ENCODE results near the gene KLF16.

KLF16 gene

DNA sequence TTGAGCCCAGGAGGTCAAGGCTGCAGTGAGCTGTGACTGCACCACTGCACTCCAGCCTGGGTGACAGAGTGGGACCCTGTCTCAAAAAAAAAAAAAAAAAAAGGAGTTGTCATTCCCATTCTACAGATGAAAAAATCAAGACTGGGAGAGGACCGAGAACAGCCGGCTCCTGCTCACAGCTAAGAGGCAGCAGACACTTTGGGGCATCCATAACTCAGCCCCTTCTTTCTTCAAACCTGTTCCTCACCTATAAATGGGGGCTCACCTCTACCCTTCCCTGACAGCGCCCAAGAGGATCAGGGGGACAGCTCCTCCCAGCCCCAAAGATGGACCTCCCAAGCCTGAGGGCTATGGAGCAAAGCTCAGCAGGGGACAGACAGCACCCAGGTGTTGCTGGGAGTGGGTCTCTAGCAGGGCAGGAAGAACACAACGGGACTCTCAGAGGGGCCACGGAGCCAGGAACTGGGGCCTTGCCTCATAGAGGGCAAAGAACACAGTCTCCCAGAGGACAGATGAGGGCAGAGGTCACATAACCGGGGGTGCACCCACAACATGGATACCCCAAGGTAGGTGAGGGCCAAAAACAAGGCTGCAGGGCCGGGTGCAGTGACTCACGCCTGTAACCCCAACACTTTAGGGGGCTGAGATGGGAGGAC lies 3.4 kb upstream of the KLF16 start:
- DNase-seq: no peak

DNA sequence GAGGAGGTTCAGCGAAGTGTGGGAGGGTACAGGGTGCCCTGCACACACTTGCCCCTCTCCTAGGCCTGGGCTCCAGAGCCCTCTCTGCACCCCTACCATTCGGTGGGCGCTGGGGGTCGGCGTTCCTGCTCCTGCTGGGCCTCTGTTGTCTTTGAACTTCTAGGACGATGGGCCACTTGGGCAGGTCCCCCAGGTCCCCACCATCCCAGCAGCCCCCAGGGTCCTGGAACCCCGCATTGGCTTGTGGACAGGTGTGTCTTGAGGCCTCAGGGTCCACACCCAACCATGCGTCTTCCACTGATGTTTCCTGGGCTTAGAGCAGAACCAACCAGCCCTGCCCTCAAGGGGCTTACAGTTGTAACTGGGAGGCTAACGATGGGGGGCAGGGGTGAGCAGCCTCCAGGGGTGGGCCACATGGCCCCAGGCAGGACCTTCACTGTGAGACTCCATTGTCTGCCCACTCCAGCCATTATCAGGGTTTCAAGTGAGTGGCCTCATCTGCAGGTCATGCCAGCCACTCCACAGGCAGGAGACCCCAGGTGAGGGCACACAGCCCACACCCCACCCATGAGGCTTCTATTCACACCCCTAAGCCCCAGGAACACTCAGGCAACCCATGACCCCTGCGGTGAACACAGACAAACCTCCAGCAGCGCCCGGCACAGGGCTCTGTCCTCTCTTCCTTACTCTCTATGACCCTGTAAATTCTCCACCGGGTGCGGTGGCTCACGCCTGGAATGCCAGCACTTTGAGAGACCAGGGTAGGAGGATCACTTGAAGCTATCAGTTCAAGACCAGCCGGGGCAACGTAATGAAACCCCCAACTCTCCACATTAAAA lies 2.0 kb upstream of the KLF16 start:
- DNase-seq: no peak

DNA sequence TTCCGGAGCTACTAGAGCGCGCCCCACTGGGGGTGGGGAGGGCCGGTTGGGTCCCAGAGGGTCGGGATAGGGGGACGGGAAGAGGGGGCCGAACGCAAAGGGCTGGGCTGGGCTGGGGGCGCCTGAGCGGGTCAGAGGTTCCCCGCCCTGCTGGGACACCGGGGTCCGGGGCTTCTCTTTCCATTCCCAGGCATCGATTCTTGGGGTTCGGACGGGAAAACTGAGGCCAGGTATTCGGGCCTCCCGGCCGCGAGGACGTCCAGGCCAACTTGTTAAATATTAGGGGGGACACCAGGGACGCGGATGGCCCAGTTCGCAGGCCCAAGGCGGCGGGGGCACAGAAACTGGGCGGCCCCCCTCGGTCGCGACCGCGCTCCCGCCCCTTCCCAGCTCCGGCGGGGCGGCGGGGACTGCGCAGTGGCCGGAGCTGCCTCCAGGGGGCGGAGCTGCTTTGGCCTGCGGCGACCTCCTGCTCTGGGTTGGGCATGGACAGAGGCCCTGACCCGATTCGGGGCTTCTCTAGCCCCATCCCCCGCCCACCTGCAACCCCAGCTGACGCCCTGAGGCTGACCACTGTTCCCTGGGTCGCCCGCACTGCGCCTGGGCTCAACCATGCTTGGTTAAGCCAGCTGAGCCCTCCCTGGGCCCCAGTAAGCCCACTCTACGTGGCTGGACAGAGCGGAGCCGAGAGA lies 1.2 kb upstream of the KLF16 start:
- peak; percentile 84 for DNase-seq

DNA sequence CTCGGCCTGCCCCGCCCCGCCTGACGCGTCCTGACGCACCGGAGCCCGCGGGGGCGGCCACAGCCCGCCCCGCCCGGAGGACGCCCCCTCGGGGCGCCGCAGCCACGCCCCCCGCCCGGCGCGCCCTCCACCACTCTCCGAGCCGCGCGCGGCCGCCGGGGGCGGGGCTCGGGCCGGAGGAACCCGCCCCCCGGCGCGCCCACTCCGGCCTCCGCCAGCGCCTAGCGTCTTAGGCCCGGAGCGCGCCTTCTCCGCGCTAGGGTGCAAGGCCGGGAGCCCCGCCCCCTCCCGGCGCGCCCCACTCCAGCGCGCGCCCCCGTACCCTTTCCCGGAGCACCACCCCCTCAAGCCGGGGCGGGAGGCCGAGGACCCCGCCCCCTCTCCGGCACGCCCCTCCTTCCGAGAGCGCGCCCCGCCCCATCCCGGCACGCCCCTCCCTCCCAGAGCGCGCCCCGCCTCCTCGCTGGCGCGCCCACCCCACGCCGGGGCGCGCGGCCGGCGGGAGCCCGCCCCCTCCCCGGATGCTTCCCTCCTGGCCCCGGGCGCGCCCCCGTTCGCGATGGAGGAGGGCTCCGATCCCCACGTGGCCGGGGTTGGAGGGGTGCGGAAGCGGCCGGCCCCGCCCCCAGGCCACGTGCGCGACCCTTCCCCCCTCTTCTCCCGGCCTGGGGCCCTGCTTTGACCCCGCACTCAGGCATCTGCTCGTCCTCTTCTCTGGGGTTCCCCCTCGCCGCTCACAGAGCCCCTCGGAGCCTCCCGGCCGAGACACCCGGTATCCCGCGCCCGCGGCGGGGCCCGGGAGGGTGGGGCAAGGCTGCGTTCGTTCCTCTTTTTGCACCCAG lies 480 bp upstream of the KLF16 start:
- peak; percentile 98 for DNase-seq

DNA sequence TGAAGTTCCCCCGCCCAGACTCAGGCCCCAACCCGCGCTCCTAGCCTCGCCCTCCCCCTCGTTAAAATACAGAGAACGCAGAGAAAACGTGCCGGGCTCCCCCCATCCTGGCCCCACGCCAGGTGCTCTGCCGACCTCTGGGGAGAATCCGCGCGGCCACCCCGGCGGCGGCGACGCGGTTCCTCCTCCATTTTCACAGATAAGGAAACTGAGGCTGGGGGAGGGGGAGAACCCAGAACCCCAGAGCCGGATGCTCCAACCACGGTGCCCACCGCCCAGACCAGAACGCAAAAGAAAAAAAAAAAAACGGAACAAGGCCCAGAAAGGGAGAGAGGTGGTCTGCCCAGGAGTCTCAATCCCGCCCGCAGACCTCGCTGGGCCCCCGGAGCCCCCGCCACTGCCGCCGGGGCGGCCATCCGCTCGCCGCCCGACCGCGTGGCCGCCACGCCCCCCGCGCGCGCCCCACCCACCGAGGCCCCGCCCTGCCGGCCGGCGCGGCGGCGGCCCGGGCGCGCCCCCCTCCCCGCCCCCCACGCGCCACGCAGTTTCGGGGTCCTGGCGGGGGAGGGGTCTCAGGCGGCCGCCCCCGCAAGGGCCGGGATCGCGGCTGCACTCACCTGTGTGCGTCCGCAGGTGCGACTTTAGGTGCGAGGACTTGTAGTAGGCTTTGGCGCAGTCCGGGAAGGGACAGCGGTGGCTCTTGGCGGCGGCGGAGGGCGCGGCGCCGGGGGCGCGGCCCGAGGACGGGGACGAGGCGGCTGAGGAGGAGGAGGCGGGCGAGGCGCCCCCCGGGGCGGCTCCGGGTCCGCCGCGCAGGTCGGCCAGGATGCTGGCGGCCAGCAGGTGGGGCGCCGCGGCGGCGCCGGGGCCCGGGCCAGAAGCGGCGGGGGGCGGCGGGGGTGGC lies 703 bp downstream of the KLF16 start:
- DNase-seq: peak; percentile 54

DNA sequence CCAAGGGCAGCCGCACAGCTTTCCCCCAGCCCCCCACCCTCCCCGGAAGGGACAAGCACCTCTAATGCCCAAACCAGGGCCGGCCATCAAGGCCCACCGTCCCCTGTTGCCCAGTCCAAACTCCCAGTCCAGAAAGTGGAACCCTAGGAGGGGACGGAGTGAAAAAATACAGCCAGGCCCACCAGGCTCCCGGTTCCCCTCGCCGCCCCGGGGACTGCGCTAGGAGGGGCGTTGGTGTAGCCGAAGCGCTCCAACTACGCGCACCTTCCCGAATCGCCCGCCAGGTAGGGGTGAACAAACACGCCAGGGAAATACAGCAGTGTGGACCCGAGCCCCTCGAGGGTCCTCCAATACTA lies 1.3 kb downstream of the KLF16 start:
- DNase-seq: no peak

DNA sequence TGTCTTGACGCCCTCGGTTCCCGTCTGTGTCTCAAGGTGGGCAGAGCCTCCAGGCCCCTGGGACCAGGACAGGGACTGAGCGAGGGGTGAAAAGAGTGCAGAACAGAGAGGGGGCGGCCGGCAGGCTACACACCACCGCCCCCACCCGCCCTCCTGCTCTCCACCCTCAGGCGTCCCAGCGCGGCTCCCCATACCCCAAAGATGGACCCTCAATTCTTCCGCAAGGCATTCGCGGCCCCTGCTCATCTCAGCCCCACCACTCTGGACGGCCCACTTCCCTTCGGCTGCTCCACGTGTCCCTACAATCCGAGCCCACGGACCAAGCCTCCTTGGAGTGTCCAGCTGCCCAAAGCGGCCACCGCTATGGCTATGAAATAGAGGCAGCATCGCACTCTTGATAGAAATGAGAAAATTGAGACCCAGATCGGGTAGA lies 1.8 kb downstream of the KLF16 start:
- peak; percentile 31 for DNase-seq

DNA sequence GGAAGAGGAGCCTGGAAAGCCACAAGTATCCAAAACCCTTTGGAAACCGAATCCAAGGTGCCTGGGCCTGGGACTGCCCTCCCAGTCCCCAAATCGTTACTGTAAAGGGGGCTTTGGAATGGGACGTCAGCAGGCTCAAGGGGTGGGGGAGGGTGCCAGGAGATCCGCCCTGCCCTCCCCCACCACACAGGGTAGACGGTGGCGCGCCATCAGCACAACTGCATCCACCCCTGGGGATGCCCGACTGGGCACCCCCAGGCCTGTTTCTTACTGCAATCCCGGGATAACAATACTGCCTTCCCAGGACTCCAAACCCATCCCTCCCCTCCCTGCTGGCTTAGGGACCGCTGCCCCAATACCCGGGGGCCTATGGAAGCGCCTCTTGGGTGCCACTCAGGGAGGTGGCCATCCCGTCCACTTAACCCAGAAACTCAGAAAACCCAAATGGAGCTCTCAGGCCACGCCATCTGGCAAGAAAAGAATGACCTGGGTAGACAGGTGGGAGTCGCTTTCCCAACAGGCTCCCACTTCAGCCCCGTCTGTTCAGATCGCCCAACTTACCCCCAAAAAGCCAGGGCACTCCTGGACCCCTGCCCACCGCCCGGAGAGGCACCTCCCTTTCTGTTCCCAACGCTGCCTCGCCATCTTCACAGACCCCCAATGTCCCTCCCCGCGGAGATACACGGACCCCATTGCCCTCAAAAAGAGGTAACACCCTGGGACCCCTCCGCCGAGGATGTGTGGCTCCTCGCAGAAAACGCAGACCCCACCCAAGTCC lies 2.4 kb downstream of the KLF16 start:
- no peak for DNase-seq

DNA sequence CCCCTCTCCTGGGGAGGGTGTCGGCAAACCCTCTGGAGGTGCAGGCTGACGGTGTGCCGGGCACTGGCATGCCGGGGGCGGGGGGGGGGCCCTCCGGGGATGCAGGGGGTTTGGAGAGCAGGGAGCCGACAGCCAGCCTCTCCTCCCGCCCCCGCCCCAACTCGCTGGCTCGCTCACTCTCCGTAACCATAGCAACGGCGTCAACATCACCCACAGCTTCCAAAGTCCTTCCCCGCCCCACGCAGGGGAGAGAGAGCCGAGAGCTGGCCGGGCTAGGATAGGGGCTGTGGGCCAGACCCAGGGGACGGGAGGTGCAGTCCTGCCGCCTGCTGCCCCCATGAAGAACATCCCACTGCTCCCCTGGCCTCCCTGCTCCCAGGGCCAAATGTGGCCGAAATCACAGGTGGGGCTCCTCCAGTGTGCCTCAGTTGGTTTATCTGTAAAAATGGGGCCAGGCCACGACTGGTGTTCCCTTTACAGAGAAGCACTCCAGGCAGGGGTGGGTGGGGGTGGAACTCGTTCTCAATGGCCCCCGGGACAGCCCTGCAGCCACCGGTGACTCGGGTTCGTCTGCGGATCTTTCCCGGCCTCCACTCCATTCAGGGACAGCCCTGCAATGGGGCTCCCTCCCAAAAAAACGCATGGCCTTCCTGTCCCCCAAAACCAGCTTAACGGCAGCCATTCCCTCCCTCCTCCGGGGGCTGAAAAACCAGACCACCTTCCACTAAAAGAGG lies 3.2 kb downstream of the KLF16 start:
- DNase-seq: peak; percentile 68

DNA sequence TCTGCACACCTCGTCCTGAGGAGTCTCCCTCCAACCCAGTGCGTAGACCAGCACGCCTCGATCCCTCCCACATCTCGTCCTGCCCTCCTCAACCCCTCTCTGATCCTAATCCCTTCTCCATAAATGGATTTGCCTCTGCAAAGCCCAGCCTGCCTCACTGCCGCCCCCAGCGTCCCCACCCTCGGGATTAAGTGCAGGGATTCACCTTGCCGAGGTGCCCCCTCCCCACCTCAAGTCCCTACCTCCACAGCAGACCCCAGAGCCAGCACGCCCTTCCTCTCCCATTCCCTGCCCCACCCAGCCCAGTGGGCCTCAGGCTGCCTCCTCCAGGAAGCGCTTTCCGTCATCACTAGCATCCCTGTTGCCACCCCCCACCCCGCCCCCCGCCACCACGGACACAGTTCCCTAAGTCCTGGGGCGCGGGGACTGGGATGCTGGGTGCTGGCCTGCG lies 4.0 kb downstream of the KLF16 start:
- DNase-seq: no peak

DNA sequence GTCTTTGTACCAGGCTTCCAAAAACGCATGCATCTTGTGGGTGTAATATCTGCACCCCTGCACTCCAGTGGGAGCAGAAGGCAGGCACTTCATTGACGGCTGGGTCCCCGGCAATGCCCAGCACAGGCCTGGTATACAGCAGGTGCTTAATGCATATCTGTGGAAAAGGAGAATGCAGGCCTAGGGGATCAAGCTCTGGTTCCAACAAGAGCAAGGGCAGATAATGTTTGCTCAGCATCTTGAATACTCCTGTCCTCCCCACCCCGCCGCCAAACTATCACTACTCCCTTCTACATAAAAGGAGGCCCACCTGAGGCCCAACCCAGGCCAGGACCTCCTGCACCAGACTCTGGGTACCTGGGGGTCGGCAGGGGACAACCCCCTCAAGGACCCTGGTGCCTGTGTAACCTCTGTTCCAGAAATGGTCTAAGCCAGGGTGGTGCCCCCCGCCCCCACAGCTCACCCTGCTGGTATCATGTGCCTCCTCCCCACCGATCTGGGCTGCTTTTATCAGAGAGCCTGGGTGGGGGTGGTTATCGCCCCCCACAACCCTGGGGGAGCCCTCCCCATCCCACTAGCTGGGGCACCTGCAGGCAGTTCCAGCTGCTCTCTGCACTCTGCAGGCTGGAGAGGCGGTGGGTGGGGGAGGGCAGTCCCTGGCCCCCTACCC lies 4.8 kb downstream of the KLF16 start:
- DNase-seq: no peak

DNA sequence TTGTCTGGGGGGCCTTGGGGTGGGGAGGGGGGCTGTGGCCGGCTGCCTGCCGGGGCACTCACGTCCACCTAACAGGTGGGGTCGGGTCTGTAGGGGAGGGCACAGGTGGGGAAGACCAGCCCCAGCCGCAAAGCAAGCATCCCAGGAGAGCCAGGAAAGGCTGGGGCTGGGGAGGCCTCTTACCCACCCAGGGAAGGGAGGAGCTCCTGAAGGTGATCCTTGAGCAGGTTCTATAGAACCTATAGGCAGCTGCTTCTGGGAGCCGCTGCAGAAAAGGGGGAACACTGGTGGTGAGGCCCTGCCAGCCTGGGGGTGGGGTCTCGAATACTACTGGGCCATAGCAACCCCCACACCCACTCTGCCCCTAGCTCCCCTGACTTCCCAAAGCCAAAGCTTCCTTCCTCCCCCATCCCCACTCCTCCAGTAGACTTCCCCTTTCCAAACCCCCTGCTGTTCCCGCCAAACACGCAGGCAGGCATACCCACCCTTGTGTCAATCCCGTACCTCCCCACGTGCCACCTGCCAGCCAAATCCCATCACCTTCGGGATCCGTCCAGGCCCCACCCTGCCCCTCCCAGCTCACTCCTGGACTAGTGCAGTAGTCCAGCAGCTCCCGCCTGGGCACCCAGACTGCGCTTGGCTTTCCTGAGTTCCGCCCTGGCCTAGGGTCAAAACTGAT lies 5.6 kb downstream of the KLF16 start:
- no peak for DNase-seq

DNA sequence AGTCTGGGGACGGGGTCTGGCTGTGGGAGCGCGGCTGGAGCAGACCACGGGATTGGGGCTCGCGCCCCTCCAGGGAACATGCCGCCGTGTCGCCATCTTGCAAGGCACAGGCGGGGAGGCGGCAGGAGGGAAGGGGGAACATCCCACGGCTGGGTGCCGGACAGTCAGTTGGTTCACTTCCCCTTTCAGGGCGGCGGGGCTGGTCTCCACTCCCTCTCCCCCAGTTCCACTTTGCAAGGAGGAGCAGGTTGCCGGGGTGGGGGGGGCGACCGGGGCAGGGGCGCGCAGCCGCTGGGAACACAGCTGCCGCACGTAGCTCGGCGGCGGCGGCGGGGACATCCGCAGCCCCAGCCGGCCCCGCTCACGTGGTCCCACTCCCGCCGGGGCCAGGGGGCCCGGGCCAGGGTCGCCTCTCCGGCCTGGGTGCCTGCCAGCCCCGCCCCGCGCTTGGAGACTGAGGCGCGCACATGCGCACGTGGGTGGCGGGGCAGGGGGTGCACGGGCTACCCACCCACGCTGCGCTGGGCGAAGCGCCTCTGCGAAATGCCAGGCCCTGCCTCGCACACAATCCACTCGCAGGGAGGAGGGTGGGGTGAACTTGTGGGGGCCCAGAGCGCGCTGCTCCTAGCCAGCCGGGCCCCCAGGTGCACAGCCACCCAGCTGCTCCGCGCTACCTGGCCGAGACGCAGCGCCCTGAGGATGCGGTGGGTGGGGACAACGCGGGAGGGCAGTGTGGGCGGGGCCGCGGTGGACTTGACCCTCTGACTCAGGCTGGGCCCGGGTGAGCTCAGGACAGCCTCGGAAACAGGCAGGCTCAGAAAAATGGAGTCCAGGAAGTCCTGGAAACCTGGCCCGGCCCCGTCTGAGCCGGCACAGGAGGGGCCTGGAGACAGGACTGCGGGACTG lies 6.4 kb downstream of the KLF16 start:
- DNase-seq: peak; percentile 94

DNA sequence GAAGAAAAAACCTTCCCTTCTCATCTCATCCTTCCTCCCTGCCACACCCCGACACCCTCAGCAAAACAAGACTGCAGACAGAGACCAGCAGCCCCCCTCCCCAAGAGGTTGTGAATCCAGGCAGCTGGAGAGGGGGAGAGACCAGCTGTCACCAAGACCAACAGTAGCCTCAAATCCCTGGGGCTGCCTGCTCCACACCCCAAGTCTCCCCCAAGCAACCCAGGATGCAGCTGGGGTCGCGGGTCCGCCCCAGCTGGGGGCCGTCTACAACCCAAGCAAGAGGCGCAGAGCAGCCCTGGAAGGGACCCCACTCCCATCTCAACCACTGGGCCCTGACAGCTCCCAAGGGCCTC lies 7.1 kb downstream of the KLF16 start:
- DNase-seq: no peak

DNA sequence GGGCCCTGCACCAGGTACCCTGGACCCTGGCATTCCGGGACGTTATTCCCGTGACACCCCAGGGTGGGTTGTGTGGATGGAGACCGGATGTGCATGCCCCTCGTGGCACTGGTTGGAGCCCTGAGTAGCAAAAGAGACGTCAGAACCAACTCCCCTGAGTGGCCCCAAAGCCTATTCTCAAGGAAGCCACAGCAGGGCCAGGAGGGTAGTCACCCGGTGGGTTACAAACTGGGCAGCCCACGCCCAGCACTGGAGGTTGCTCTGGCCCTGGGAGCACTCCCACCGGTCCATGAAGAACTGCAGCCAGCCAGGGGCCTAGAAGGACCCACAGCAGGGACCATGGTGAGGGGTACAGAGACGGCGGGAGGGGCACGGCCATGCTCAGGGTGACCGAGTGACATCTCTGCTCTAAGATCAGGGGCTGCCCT lies 7.5 kb downstream of the KLF16 start:
- DNase-seq: peak; percentile 35

DNA sequence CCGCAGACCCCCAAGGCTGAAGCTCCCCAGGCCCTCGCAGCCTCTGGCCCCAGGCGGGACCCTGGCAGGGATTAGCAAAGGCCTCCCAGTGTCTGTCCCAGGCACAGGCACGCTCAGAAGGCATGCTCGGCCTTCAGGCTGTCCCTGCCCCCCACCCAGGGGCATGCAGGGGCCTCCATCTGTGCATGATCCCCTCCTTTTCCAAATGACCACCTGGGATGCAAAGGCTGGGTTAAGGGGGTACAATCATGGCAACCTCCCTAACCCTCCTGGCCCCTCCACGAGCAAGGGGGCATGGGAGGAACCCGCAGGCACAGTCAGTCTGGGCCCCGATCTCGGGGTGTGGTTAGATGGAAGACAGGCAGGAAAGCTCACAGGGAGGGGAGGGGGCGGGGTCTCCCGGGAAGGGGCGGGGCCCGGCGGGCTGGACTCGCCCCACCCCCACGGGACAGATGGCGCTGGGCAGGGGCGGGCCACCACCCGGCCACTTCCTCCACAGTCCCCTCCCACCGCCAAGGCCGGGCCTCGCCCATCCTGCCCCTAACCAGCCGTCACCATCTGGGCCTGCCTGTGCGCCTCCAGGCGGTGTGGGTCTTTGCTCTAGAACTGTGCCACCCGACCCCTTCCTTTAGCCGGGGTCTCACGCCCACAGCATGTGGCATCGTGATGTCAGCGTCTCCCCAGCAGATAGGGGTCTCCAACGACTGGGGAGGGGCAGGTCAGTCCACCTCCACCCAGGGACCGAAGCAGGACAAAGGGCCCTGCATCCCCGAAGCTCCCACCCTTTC lies 8.1 kb downstream of the KLF16 start:
- DNase-seq: peak; percentile 97

DNA sequence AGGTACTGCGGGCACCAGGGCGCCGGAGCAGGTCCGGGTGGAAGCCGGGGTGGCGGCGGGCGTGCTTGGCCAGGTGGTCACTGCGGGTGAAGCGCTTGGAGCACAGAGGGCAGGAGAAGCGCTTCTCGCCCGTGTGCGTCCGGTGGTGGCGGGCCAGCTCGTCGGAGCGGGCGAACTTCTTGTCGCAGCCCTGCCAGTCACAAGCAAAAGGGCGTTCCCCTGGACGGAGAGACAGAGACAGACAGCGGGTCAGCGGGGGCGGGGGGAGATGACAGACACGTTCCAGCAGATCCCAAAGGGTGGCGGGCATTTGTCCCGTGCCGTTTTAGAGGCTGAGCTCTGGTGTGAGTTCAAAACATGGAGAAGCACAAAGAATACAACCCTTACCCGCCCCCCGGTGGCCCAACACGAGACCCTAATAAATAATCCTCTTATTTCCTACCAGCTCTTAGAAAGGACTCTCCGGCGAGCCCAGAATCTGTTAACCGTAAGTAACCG lies 8.8 kb downstream of the KLF16 start:
- peak; percentile 39 for DNase-seq

Measured in suppressor macrophage treated with lipopolysaccharide for 4 hours (primary cell).